Stimulated activated CD4-positive, alpha-beta T cell treated with anti-CD3 and anti-CD28 coated beads, Interleukin-4, amount 100 ng/mL, for 1 hour (primary cell): ENCODE measurements around the gene TMEM205.

Experiments
- DNase-seq: peaks from one replicate; pipeline ENCODE4 v3.0.0-alpha.2; 2020

The TMEM205 gene

GRCh38 chr19:11295665-11296245, 50.3 kb downstream of the TMEM205 start, which contains the start of gene TSPAN16:
TSPAN16 (plus strand) TSS chr19:11296160; CDS start chr19:11296298, 138 bp downstream.
- DNase-seq: no peak

GRCh38 chr19:11295180-11295579, 50.9 kb downstream of the TMEM205 start:
- DNase-seq: no peak

DNA sequence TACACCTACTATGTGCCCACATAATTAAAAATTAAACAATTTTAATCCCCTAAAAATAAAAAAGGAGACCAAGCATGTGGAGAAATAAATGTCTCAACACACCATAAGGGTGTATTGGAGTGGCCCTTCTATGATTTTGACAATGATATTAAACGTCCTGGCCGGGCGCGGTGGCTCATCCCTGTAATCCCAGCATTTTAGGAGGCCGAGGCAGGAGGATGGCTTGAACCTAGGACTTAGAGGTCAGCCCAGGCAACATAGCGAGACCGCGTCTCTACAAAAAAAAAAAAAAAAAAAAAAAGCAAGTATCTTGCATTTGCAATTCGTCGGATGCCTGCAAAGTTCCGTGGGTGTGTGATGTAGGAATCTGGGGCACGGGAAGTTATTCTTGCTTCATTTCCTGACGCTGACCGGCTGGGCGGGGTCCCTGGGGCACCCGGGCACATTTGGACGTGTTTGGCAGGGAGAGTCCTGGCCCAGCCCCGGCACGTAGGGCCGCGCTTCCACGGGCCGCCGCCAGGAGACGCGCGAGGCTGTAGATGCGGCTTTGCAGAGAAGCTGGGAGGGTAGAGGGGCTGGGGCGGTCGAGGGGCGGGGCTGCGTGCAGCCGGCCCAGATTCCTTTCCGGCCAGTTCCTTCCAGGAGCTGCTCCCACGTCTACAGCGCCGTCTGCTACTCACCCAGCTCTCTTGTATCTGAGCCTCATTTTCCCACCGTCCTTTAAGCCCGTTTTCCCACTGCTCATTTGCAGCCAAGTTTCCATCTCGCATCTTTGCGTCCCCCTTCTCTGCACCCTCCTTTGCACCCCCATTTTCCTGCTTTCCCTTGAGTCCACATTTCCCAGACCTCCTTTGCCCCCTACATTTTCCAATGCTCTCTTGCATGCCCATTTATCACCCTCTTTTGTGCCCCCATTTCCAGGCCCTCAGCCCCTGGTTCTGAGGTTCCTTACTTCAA, 52.4 kb downstream of the TMEM205 start:
- DNase-seq: peak; percentile 83
